GM19397 (cell line): ENCODE results near the gene UNC5C.

Experiments used
- ATAC-seq: cut with Tn5 transposase; IDR thresholded peaks from one replicate; pipeline ENCODE4 v1.9.1; 2021; ENCODE audit warnings: mild to moderate bottlenecking, moderate library complexity; ENCODE audit not compliant: unreplicated experiment

The UNC5C gene

GRCh38 chr4:95224402-95224801 lies 324.4 kb downstream of the UNC5C start:
- no peak for ATAC-seq

GRCh38 chr4:95220205-95221175 lies 328.3 kb downstream of the UNC5C start:
- no peak for ATAC-seq

- ATAC-seq = no peak
Measured at GRCh38 chr4:95219109-95219508, 329.7 kb downstream of the UNC5C start.

- ATAC-seq = no peak
Measured at GRCh38 chr4:95217197-95217596, 331.6 kb downstream of the UNC5C start.

- no peak for ATAC-seq
Measured at GRCh38 chr4:95216636-95217035, 332.1 kb downstream of the UNC5C start.

- ATAC-seq = no peak
Measured at GRCh38 chr4:95215991-95216605, 332.7 kb downstream of the UNC5C start.

GRCh38 chr4:95215043-95215442 lies 333.7 kb downstream of the UNC5C start:
- ATAC-seq = no peak

- no peak for ATAC-seq
Measured at GRCh38 chr4:95214408-95214807, 334.4 kb downstream of the UNC5C start.

- no peak for ATAC-seq
Measured at GRCh38 chr4:95213366-95213765, 335.4 kb downstream of the UNC5C start.

- no peak for ATAC-seq
Measured at GRCh38 chr4:95212692-95213091, 336.1 kb downstream of the UNC5C start.

- no peak for ATAC-seq
Measured at GRCh38 chr4:95209927-95210326, 338.8 kb downstream of the UNC5C start.

- no peak for ATAC-seq
Measured at GRCh38 chr4:95204873-95205272, 343.9 kb downstream of the UNC5C start.

- no peak for ATAC-seq
Measured at GRCh38 chr4:95204267-95204844, 344.4 kb downstream of the UNC5C start.

GRCh38 chr4:95198961-95199360 lies 349.8 kb downstream of the UNC5C start:
- ATAC-seq = no peak

- ATAC-seq = no peak
Measured at GRCh38 chr4:95197353-95197752, 351.4 kb downstream of the UNC5C start.

- no peak for ATAC-seq
Measured at GRCh38 chr4:95193391-95194224, 355.2 kb downstream of the UNC5C start.

GRCh38 chr4:95191537-95191936 lies 357.2 kb downstream of the UNC5C start:
- ATAC-seq = no peak

GRCh38 chr4:95190751-95191436 lies 357.9 kb downstream of the UNC5C start:
- ATAC-seq = no peak

- no peak for ATAC-seq
Measured at GRCh38 chr4:95188701-95189370, 359.9 kb downstream of the UNC5C start.

- ATAC-seq = no peak
Measured at GRCh38 chr4:95186666-95187065, 362.1 kb downstream of the UNC5C start.
